OCI-LY3 (cell line): ENCODE results near the gene DMBX1.
A peak's percentile ranks its signal among the peaks of the same experiment; 100 is the strongest.

Experiments used
- H2AFZ ChIP-seq: fragments of 200-600, 300-600 bp; shearing (Covaris generic); 2 replicates; pipeline ENCODE4 v1.6.0; 2014; ENCODE audit warnings: antibody characterized with exemption, low read depth, low read length
- H3K27ac ChIP-seq: fragments of 200-600, 300-600 bp; sonication (generic); 2 replicates; pipeline ENCODE4 v1.5.1; 2014; ENCODE audit warnings: mild to moderate bottlenecking, low read length, moderate library complexity, mixed read lengths
- H3K27me3 ChIP-seq: fragments of 200-600, 300-600 bp; sonication (generic); 2 replicates; pipeline ENCODE4 v1.6.1; 2014; ENCODE audit warnings: low read depth, low read length, mixed read lengths
- H3K36me3 ChIP-seq: fragments of 200-600, 300-600 bp; sonication (generic); replicated peaks from 2 replicates; pipeline ENCODE3; 2014; ENCODE audit warnings: low read depth, low read length, mixed read lengths
- H3K4me1 ChIP-seq: fragments of 300-600, 200-600 bp; sonication (generic); 2 replicates; pipeline ENCODE4 v1.6.1; 2014; ENCODE audit warnings: low read length, mixed read lengths
- H3K4me2 ChIP-seq: fragments of 200-600, 300-600 bp; sonication (generic); 2 replicates; pipeline ENCODE4 v1.6.1; 2014; ENCODE audit warnings: low read length, mixed read lengths
- H3K4me3 ChIP-seq: fragments of 300-600, 200-600 bp; sonication (generic); 2 replicates; pipeline ENCODE4 v1.5.1; 2014; ENCODE audit warnings: antibody characterized with exemption, mild to moderate bottlenecking, low read length, moderate library complexity
- H3K79me2 ChIP-seq: fragments of 300-600, 200-600 bp; shearing (Covaris generic); 2 replicates; pipeline ENCODE4 v1.6.1; 2014; ENCODE audit warnings: mild to moderate bottlenecking, low read length, mixed read lengths
- H3K9ac ChIP-seq: fragments of 300-600, 200-600 bp; shearing (Covaris generic); 2 replicates; pipeline ENCODE4 v1.6.0; 2014; ENCODE audit warnings: mild to moderate bottlenecking, low read length, moderate library complexity
- H3K9me3 ChIP-seq: fragments of 200-600, 300-600 bp; shearing (Covaris generic); 2 replicates; pipeline ENCODE4 v1.6.1; 2014; ENCODE audit warnings: low read length, mixed read lengths; ENCODE audit not compliant: insufficient read depth
- H4K20me1 ChIP-seq: fragments of 200-600, 300-600 bp; sonication (generic); 2 replicates; pipeline ENCODE4 v1.6.1; 2016; ENCODE audit warnings: low read length, mixed read lengths; ENCODE audit not compliant: insufficient read depth
- EZH2phosphoT487 ChIP-seq: fragments of 200-600 bp; shearing (Covaris generic); IDR thresholded peaks from 2 replicates; pipeline ENCODE4 v1.6.1; 2018; ENCODE audit warnings: antibody characterized with exemption, mixed run types, low read depth
- TF ChIP-seq, protein P1 (sequence below): fragments of 200-600, 300-600 bp; sonication (generic); IDR thresholded peaks from 2 replicates; pipeline ENCODE4 v1.5.1; 2014; ENCODE audit warnings: antibody characterized with exemption, low read length, low read depth

The DMBX1 gene

DNA sequence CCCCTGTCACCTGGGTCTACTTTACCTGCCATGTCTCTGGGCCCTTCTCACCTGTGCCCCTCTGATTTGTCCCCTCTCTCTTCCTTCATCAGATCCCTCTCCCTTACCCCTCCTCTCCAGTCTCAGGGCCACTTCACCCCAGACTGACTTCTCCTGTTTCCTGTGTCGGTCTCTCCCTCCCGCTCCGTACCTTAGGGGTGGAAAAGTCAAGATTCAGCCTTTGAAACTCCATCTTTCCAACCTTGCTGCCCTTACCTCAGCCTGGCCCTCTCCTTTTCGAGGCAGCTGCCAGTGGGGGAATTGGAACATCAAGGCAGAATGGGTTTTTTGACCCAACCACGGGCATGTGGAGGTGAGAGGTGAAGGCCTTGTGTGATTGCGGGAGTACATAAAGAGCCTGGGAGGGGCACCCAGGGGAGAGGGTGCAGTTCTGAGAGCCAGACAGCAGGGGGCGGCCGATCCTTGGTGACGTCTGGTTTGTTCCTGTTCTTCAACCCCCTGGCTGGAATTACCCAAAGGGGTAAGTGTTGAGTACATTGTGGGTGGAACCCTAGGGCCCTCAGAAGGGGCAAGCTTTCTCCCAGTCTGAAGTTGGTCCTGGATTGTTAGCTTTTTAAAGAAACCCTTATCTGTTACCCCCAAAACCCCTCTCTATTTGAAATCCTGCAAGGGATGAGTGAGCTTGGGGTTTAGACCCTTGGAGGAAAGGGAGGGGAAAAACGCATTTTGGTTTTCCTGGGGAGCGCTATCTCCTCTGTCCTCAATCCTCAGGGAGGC, 12.3 kb upstream of the DMBX1 start:
- Histone ChIP-seq H3K4me2 (no peak overlapping the region), H3K27ac (no peak overlapping the region), H3K27me3 (no peaks in the 10 kb centered on the region), H3K79me2 (no peaks in the 10 kb centered on the region), H3K4me1 (peaks cover 11% of the 10 kb centered on the region), H4K20me1 (no peaks in the 10 kb centered on the region), H3K9me3 (no peaks in the 10 kb centered on the region), H2AFZ (no peak overlapping the region), H3K36me3 (no peaks in the 10 kb centered on the region), H3K9ac (no peak overlapping the region), H3K4me3 (no peak overlapping the region)
- TF ChIP-seq, protein P1, sequence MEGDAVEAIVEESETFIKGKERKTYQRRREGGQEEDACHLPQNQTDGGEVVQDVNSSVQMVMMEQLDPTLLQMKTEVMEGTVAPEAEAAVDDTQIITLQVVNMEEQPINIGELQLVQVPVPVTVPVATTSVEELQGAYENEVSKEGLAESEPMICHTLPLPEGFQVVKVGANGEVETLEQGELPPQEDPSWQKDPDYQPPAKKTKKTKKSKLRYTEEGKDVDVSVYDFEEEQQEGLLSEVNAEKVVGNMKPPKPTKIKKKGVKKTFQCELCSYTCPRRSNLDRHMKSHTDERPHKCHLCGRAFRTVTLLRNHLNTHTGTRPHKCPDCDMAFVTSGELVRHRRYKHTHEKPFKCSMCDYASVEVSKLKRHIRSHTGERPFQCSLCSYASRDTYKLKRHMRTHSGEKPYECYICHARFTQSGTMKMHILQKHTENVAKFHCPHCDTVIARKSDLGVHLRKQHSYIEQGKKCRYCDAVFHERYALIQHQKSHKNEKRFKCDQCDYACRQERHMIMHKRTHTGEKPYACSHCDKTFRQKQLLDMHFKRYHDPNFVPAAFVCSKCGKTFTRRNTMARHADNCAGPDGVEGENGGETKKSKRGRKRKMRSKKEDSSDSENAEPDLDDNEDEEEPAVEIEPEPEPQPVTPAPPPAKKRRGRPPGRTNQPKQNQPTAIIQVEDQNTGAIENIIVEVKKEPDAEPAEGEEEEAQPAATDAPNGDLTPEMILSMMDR, result peak; percentile 73
- TF ChIP-seq EZH2phosphoT487, result no peak

DNA sequence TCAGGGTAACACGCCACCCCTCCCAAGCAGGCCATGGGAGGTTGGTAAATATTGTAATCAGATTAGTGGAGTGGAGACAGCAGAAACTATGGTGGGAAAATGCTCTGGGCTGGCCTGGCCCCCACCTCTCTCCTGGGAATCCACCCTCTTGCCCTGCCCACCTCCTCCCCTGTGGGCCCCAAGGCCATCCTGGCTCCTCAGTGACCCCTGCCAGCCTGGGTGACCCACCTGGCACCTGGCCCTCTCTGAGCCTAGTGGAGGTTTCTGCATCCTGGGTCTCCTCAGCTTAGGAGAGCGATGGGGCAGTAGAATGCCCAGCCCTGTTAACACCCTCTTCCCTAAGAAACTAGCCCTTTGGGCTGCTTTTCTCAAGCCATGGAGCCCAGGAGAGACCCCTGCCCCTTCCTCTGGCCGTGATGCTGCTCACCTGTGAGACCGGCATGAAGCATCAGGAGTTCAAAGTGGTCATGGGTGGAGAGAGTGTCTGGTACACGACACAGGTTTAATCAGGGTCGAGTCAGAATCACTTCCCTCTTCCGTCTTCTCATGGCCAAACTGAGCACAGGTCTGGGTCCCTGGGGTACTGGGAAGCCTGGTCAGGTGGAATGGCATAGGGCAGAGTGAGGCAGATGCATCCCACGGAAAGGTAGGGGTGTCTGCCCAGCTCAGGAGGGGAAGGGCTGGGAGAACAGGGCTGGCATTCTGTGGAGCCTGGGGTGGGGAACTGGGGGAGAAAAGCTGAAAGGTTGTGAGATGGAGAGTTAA, 10.7 kb upstream of the DMBX1 start:
- Histone ChIP-seq H3K4me2 (no peak overlapping the region), H3K9me3 (no peaks in the 10 kb centered on the region), H3K4me1 (0 out of 2 replicates have a peak, but pooled peaks cover 2% of the 10 kb centered on the region), H3K27me3 (no peaks in the 10 kb centered on the region), H2AFZ (no peak overlapping the region), H3K36me3 (no peaks in the 10 kb centered on the region), H3K9ac (no peak overlapping the region), H3K4me3 (no peak overlapping the region), H4K20me1 (no peaks in the 10 kb centered on the region), H3K79me2 (no peaks in the 10 kb centered on the region), H3K27ac (no peak overlapping the region)
- no peak for TF ChIP-seq EZH2phosphoT487
- TF ChIP-seq, protein P1, result no peak

DNA sequence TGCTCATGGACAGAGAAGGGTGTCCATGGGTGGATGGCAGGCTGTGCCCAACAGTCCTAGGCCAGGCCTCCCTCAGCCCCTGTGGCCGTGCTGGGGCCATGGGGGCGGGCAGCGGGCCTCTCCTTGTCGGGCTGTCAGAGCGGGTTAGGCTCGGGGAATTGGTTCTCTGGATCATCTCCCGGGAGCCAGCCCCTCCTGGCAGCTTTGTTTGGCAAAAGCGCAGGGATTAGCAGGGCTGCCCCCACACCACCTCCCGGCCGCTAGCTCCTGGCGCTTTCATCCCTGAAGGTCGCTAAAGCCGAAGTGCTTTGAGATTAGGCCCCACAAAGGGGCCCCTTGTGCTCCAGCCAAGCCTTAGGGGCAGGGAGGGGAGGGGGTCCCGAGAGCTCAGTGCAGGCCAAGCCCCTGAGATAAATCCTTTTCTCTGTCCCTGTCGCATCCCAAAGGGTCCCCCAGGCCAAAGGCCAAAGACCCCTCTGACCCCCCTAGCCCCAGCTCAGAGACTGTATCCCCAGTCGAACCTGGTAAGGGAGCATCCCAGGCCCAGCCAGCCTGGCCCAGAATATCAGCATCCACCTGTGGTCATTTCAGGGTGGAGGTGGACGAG, 9.8 kb upstream of the DMBX1 start:
- H3K27me3 ChIP-seq, result no peaks in the 10 kb centered on the region
- H4K20me1 ChIP-seq, result no peaks in the 10 kb centered on the region
- H3K4me2 ChIP-seq, result no peak overlapping the region
- H3K36me3 ChIP-seq, result no peaks in the 10 kb centered on the region
- H3K9ac ChIP-seq, result no peak overlapping the region
- H2AFZ ChIP-seq, result no peak overlapping the region
- no peak overlapping the region for H3K4me3 ChIP-seq
- no peaks in the 10 kb centered on the region for H3K79me2 ChIP-seq
- no peak for TF ChIP-seq EZH2phosphoT487
- TF ChIP-seq, protein P1, result no peak
- no peak overlapping the region for H3K27ac ChIP-seq
- H3K9me3 ChIP-seq, result no peaks in the 10 kb centered on the region
- H3K4me1 ChIP-seq, result 0 out of 2 replicates have a peak, but pooled peaks cover 2% of the 10 kb centered on the region
